ENCODE results near the gene FOSL1.

Gene FOSL1

DNA sequence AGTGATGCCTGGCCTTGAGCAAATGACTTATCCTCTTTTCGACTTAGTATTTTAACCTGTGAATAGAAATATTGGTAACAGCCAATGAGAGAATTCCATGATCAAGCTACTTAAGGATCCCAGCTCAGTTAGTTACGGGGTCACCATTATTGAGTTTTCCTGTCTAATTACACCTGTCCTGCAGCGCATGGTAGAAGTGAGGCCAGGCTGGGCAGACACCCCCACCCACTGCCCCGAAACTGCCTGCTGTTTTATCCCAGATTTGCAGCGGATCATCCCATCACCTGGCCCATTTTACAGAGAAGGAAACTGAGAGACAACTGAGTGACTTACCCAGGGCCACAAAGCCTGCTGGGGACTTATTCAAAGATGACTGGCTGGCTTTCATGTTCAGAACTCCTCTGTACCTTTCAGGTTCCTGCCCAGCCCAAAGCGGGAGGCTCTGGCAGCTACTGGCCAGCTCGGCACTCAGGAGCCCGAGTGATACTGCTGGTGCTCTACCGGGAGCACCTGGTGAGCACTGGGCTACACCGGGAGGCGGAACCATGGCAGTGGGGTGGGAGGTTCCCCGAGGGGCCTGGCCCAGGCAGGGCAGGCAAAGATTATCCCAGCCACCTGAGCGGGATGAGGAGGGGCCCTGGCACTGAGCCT, 38.5 kb downstream of the FOSL1 start:
- no peak for DNase-seq

DNA sequence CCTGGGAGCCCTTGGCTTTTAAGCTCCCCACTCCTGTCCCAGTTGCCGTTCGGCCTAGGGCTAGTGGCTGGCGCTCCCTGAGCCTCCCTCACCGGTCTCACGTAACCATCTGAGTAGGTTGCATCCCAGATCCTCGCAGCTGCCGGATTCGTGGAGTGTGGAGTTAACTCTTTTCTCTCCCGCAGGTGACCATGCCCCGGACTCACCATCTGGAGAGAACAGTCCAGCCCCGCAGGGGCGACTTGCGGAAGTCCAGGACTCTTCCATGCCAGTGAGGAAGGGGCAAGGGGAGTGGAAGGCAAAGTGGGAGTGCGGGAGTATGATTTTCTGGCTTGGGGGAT, 39.1 kb downstream of the FOSL1 start:
- no peak for DNase-seq

DNA sequence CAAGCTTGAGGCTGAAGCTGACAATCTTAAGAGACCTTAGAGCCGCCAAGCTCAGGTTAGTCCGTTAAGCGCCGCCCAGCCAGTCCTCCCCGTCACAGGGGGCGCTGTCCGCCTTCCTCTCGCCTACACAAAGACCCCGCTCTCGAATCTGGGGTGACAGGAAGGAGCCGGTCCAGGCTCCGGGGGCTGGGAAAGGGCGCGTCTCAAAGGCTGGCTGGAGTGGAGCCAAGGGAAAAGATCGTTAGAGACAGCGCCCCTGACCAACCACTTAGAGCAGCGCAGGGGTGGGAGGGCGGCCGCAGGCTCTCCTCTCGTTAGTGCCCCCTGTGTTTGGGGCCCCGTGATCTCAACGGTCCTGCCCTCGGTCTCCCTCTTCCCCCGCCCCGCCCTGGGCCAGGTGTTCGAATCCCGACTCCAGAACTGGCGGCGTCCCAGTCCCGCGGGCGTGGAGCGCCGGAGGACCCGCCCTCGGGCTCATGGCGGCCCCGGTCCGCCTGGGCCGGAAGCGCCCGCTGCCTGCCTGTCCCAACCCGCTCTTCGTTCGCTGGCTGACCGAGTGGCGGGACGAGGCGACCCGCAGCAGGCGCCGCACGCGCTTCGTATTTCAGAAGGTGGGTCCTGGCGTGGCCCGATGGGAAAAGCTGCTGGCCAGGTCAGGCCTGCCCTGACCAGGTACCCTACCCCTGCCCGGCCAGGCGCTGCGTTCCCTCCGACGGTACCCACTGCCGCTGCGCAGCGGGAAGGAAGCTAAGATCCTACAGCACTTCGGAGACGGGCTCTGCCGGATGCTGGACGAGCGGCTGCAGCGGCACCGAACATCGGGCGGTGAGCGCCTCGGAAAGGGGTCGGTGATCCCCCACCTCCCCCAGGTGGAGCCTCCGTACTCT, 39.7 kb downstream of the FOSL1 start, which contains the start of gene MUS81:
Gene MUS81, plus strand, starts transcription at position 156 of the 887 bp plus-strand sequence. Its CDS starts 321 bp downstream, at position 477.
- DNase-seq = peak; percentile 88

DNA sequence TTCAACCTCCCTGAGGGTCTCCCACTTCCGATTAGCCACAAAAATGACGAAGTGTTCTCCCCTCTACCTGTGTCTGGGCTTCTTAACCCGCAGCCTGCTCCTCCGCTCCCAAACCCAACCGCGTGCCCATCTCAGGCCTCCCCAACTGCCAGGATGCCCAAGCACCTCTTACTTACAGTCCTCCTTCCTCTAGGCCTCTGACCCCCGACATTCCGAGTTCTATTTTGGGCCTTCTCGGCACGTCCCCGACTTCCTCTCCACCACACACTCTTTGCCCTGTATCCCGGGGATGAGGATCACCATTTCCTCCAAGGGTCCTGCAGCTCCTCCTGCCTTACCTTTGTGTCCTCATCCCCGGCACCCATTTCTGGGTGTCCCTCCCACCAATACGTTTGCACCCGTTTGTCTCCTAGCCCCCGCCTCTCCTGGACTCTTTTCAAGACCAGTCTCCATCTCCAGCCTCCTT, 40.3 kb downstream of the FOSL1 start:
- DNase-seq = no peak

DNA sequence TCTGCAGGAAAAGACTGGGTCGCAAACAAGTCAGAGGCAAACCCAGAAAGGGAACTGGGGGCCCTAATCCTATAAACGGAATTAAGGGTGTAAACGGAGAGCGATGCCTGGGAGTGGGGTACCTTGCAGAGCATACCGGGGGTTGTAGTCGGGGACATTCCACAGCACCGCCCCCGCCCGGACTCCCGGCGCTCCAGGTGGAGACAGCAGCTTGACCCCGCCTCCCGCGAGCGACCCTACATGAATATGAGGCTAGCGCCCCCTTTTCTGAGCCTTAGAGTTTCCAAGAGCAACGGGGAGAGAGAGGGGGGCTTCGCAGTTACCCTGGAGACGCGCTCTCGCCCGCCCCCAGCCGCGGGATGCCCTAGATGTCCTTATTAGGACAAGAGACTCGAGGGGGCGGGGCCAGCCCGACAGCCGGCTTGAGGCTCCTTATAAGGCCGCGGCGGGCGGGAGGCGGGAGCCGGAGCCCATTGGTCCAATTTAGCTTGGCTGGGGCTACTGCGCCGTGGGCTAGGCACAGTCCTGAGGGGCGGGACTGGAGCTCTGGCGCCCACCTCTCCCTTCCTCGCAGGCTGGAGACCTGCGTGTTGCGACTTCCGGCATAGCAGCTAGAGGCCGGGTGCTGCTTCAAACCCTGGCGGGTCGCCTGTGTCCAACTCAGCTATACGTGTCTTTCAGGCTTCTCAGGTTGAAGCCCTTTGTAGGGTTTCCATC, 40.9 kb downstream of the FOSL1 start:
- peak; percentile 98 for DNase-seq

GRCh38 chr11:65858681-65859087, 41.5 kb downstream of the FOSL1 start:
- no peak for DNase-seq

DNA sequence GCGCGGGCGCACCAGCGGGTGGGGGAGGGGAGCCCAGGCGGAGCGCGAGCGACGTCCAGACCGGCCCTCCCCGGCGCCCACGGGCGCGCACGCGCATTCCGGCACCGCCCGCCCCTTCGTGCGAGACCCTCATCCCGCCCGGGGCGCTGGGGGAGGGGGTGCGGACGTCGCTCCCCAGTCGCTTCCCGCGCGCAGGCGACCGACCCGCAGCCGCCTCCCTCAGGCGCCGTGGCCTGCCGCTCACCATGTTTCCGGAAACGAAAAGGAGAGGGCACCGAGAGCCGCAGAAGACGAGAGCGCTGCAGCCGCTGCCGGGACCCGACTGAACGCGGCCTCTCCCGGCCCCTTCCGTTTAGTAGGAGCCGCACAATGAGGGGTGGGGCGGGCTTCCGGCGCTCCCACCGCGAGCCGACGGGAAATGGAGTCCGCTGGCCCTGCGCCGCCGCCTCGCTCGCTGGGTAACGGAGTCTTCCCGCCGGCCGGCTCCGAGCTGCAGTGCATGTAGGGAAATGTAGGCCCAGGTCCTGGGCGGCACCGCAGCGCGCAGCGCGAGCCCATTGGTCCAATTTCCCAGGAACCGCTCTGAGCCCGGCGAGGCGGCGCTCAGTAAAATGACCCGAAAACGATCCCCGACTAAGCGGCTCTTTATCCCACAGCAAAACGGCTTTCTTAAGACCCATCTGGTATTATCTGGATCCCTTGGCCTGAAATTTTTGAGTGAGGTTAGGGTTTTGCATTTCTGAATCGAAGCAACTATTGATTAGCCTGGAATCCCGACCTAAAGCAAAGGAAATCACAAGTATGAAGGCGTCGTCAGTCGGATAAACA, 42.1 kb downstream of the FOSL1 start, which contains the start of gene CFL1:
Gene CFL1, minus strand, starts transcription at position 328 of the 828 bp plus-strand sequence. Its CDS starts 81 bp downstream, at position 247.
- DNase-seq = peak; percentile 91

GRCh38 chr11:65857500-65857852, 42.7 kb downstream of the FOSL1 start:
- DNase-seq = no peak

DNA sequence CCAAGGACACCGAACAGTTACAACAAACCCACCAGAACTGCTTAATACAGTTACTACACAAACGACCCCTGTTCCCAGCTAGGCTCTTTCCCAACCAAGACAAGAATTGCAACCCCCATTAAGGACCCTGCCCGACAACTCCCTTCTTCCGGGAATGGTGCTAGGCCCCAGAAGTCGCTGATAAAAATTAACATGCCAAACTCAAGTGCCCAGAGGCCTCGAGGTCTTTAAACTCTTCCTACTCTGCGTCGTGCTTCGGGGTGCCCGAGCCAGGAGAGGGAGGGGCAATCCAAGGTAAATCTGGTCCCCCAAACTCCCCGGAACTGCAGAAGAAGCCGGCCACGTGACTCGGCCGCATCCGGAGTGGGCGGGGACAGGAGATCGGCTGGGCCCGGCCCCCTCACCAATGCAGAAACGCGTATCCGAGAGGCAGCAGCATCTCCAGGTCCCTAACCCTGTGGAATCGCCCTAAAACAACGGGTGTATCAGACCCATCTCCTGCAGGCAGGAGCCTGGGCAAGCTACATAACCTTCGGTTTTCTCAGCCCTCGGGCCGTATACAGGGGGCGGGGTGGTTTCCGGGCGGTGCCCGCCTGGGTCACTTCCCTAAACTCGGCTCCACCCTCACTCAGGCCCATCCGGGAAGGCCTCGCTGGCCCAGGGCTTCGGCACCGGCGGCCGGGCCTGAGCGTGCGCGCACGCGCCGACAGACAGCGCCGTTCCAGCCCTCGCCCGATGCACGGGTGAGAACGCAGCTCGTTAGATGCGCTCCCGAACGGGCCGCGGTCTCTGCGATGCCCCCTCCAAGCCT, 43.3 kb downstream of the FOSL1 start:
- peak; percentile 52 for DNase-seq

GRCh38 chr11:65855927-65856363, 44.2 kb downstream of the FOSL1 start:
- no peak for DNase-seq

DNA sequence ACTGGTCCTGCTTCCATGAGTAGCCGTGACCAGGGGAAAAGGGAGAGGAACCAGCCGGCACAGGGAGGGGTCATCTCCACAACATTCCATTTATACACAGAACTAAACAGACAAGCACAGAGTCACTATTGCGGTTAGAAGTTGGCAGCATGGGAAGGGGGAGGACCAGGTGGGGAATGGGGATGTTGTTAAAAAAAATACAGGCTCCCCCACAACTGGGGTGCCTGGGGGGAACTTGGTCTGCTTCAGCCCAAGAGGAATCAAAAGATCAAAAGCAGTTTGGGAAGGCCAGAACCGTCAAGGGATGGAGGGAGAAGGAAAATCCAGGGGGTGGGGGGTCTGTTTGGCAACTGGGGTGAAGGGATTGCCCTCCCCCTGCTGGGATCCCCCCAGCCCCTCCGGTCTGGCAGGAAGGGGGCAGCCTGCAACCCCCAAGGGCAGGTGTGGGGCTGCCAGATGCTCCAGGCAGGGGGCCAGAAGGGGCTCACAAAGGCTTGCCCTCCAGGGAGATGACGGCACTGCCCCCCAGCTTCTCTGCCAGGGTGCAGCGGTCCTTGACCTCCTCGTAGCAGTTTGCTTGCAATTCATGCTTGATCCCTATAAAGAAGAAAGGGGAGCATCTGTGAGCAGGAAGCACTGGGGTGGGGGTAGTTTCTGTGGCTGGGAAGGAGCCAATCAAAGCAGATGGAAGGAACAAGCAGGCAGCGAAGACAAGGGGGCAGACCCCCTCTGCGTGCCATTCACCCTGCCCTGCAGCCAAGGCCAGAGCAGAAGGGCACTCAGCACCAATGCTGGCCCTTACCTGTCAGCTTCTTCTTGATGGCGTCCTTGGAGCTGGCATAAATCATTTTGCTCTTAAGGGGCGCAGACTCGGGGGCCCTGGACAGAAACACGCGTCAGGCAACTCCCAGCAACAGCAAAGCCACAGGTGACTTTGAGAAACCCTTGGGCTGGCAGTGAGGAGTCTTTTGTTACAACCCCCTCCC, 45.0 kb downstream of the FOSL1 start:
- DNase-seq = no peak

DNA sequence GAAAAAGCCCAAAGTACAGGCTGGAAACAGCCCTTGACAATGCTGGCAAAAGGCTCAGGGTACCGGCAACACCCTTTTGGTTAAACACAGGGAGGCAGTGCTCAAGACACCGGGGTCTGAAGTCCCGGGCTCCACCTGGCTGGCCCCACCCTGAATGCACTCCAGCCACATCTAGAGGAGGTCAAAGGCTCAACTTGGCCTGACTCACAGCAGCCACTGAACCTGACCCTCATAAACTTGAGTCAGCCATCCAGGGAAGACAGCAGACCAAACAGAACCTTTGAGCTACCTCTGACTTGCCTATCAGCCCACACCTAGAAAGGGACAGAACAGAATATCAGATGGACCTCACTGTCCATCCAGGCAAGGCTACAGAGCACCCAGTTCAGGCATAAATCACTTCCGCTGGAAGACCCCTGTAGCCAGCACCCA, 46.0 kb downstream of the FOSL1 start:
- DNase-seq = no peak

- DNase-seq = no peak
These were observed 46.8 kb downstream of the FOSL1 start for GRCh38 chr11:65853246-65853979.

DNA sequence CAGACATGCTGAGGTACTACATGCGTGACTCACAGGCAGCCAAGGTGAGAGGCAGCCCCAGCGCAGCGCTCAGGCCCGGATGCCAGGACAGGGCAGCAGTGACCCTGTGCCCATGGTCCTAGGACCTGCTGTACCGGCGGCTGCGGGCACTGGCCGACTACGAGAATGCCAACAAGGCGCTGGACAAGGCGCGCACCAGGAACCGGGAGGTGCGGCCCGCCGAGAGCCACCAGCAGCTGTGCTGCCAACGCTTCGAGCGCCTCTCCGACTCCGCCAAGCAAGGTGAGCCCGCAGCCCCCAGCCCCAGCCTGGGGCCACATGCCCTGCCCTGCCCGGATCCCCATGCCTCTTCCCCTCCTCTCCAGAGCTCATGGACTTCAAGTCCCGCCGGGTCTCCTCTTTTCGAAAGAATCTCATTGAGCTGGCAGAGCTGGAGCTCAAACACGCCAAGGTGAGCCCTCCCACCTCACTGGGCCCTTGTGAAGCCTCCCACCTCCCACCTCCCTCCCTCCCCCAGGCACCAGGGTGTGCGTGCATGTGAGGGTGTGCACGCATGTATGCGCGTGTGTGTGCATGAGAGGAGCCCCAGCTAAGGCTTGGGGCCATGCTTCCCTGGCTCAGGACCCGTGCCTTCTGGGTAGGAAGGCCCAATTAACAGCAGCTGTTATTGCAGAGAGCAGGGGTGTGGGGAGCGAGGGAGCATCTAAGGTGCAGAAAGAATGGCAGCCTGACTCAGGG, 47.5 kb downstream of the FOSL1 start:
- no peak for DNase-seq

DNA sequence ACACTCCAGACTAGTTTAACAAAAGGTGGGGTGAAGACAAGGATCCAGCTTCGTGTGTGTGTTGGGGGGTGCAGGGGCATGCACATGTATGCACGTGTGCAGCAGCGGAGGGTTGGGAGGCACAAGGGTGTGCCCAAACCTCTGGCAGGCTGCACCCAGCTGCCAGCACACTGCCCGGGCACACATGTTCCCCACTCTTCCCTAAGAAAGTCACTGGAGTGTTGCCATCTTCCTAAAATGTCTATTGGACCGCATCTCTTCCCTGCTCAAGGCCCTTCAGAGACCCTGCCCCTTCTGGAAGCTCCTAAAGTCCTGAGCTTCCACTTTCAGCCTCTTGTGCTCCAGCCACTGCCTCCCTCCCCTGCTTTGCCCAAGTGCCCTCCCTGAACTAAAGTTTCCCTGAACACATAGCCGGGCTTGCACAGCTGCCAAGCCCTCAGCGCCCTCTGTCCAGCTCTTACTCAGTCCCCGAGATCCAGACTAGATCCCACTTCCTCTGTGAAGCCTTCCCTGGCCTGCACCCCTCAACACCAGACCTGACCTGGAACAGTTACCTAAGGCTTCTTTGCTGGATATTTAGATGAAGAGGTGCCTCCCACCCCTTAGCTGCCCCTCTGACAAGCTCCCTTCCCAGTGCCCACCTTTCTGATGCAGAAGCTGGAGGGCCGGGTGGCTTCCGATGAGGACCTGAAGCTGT, 48.2 kb downstream of the FOSL1 start:
- DNase-seq = no peak

DNA sequence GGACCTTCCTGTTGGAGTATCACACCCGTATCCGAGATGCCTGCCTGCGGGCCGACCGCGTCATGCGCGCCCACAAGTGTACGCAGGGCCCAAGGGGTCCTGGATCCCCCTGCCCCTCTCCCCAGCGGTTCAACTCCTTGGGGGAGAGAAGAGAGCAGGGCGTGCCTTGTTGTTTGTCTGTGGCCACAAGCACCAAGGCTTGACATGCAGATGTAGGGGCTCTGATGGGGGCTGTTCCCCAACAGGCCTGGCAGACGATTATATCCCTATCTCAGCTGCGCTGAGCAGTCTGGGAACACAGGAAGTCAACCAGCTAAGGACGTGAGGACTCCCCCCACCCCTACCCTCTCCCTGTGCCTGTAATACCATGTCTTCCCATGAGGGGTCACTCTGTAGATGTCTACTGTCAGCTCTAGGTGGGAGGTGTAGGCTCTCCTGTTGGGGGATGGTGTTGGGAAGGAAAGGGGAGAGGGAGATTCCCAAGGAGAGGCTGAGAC, 49.1 kb downstream of the FOSL1 start:
- DNase-seq = no peak

DNA sequence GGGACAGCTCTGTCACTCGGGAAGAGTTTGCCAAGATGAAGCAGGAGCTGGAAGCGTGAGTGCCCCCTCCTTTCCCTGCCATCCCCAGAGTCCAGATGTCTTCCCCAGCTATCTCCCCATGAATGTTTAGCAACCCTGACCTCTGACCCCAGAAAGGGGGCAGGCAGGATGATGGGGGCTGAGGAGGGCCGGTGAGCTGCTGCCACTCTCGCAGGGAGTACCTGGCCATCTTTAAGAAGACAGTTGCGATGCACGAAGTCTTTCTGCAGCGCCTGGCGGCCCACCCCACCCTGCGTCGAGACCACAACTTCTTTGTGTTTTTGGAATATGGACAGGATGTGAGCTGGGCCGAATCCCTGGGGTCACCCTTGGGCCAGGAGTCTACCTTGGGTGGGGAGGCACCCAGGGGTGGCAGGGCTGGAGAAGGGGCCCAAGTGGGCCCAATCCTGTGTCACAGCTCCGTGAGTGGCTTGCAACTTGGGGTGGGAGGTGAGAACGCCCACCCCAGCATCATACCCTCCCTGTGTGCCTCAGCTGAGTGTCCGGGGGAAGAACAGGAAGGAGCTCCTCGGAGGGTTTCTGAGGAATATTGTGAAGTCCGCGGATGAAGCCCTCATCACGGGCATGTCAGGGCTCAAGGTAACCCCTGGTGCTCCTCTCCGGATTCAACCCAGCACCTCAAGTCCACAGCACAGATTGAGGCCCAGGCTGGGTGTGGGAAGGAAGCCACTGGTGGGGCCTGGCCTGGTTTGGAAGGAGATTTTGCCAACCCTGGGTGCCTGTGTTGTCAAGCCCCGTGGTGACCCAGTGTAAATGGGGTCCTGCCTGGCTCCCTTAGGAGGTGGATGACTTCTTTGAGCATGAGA, 49.7 kb downstream of the FOSL1 start:
- DNase-seq = no peak

All from NCI-H1048 (cell line).